Measurements from ENCODE around the gene ZDHHC1. TPM values are rescaled to one million over a fixed set of nuclear protein-coding genes. Genes with fewer than 3 reads are reported as not detected.
A peak's percentile ranks its signal among the peaks of the same experiment; 100 is the strongest.

Gene ZDHHC1
- total and polyA plus RNA-seq, 2 donors (not counting 3 experiments of a cell fraction or from before 2014, with no cell fraction given) = 11.4 to 14.4 TPM

- BruUV-seq (replicated peaks) = no TSS peak
- dilution Hi-C loops (cut with MboI; ENCODE audit: extremely low pct_ligation_motif_present, low sequenced_read_pairs) (no loop called here), intact Hi-C loops (cut with micrococcal nuclease) (no loop called here)
- FAIRE-seq = no peak
- no peak overlapping the region for H2AFZ ChIP-seq (ENCODE audit: low read depth, low read length)
- no peaks in the 10 kb centered on the region for H3K27me3 ChIP-seq (ENCODE audit: control insufficient read depth in 2 of 2, insufficient read depth in 2 of 2, low read length in 2 of 2)
- H3K36me3 ChIP-seq (ENCODE audit: control insufficient read depth in 2 of 2, extremely low read depth in 1 of 2, insufficient read depth in 2 of 2, low read length in 2 of 2) = peaks cover 0 to 8% of the 10 kb centered on the region in 2 experiments
- no peak overlapping the region for H3K4me3 ChIP-seq (replicated peaks in 1 of 3; ENCODE audit: insufficient read depth in 1 of 3, low read depth in 1 of 3, low read length in 3 of 3)
- H3K9me1 ChIP-seq (replicated peaks; ENCODE audit: control insufficient read depth, extremely low read depth, insufficient read depth, low read length) = no peaks in the 10 kb centered on the region
- H3K9ac ChIP-seq (replicated peaks; ENCODE audit: extremely low read depth, insufficient read depth, low read length) = no peak overlapping the region
- peak; percentile 44 for DNase-seq (ENCODE audit: low read depth, low spot score)
- ChIA-PET CTCF (interaction anchor here (1.0 to 12.4 kb wide), 3 partner anchors 8 to 34 kb away, joined by 4 to 201 read pairs (median 16); no protein-coding TSS in a partner anchor), POLR2A (no interaction called here)
- no peak overlapping the region for H3K4me2 ChIP-seq (ENCODE audit: insufficient read depth, low read length)
- no peak for TF ChIP-seq CTCF (IDR thresholded peaks at IDR 0.05; ENCODE audit: extremely low read depth in 1 of 2, insufficient read depth in 1 of 2, low read depth in 1 of 2, low read length in 2 of 2)
- no peak for TF ChIP-seq FOS (IDR thresholded peaks at IDR 0.05; ENCODE audit: borderline replicate concordance, insufficient read depth, low read length)
- no peak for TF ChIP-seq JUN (IDR thresholded peaks at IDR 0.05; ENCODE audit: borderline replicate concordance, insufficient read depth, insufficient read length, low read depth)
- TF ChIP-seq GATA2 (IDR thresholded peaks at IDR 0.05; ENCODE audit: insufficient read depth, insufficient read length, low read depth, low read length) = no peak
- no peak for TF ChIP-seq POLR2AphosphoS5 (IDR thresholded peaks at IDR 0.05; ENCODE audit: insufficient read depth, low read depth, low read length)
- no peak for TF ChIP-seq EZH2 (IDR thresholded peaks at IDR 0.05; ENCODE audit: borderline replicate concordance, low read depth, low read length, severe bottlenecking)
- no peak for TF ChIP-seq MAX (IDR thresholded peaks at IDR 0.05; ENCODE audit: insufficient read depth, insufficient read length)
- no peaks in the 10 kb centered on the region for H3K9me3 ChIP-seq (replicated peaks; ENCODE audit: control insufficient read depth, insufficient read depth, low read length)
- H3K79me2 ChIP-seq (ENCODE audit: control insufficient read depth, insufficient read depth, low read length) = no peaks in the 10 kb centered on the region
- no peak overlapping the region for H3K27ac ChIP-seq (ENCODE audit: insufficient read depth, low read depth, low read length)
- H3K4me1 ChIP-seq (ENCODE audit: control insufficient read depth, extremely low read depth, insufficient read depth, low read length) = peaks cover 13% of the 10 kb centered on the region
- no peaks in the 10 kb centered on the region for H4K20me1 ChIP-seq (replicated peaks; ENCODE audit: control insufficient read depth, extremely low read depth, insufficient read depth, low read length)
Observed at GRCh38 chr16:67459066-67459860, 43.0 kb upstream of the ZDHHC1 start.
